ENCODE data around the gene HSD3B1.
"Not testable (repeated sequence)": the region's sequence is repeated elsewhere in the genome, so short reads cannot be mapped to it uniquely, and the experiment has no call there.

The HSD3B1 gene

GRCh38 chr1:119517667-119518066 is 10.7 kb downstream of the HSD3B1 start:
- not testable (repeated sequence) for H3K36me3 ChIP-seq (replicated peaks in 1 of 2; ENCODE audit: control insufficient read depth in 2 of 2, insufficient read depth in 2 of 2, low read length in 2 of 2); H3K9ac ChIP-seq (ENCODE audit: low read depth, low read length, poor library complexity); H3K14ac ChIP-seq (ENCODE audit: low read length); H3K4me3 ChIP-seq (ENCODE audit: low read length in 2 of 2); H2BK12ac ChIP-seq (ENCODE audit: low read length); H3K4me1 ChIP-seq (ENCODE audit: control insufficient read depth in 2 of 2, insufficient read depth in 1 of 2, low read depth in 1 of 2, low read length in 2 of 2); H3K27ac ChIP-seq (replicated peaks; ENCODE audit: low read length); H3K79me1 ChIP-seq (ENCODE audit: low read depth, low read length); H3K4me2 ChIP-seq (ENCODE audit: insufficient read depth, low read length, poor library complexity, severe bottlenecking); H2AK5ac ChIP-seq (ENCODE audit: low read depth, low read length); H2BK15ac ChIP-seq (ENCODE audit: low read length); H4K8ac ChIP-seq (ENCODE audit: low read depth, low read length); H4K91ac ChIP-seq (ENCODE audit: low read depth, low read length, poor library complexity); H3K9me3 ChIP-seq (replicated peaks in 1 of 2; ENCODE audit: control insufficient read depth in 2 of 2, insufficient read depth in 1 of 2, low read depth in 1 of 2, low read length in 2 of 2); H2BK120ac ChIP-seq (ENCODE audit: low read depth, low read length); DNase-seq (ENCODE audit: low spot score); H3K18ac ChIP-seq (ENCODE audit: low read length); H2BK5ac ChIP-seq (ENCODE audit: low read length); H3K23ac ChIP-seq (ENCODE audit: low read depth, low read length, poor library complexity); H3K4ac ChIP-seq (ENCODE audit: low read length); H3K27me3 ChIP-seq (ENCODE audit: control insufficient read depth in 3 of 3, insufficient read depth in 3 of 3, low read depth in 1 of 3, low read length in 3 of 3); H2AFZ ChIP-seq (ENCODE audit: low read length)

GRCh38 chr1:119531606-119532323 is 24.8 kb downstream of the HSD3B1 start:
- H3K79me1 ChIP-seq (ENCODE audit: low read depth, low read length) = no peaks in the 10 kb centered on the region
- no peak overlapping the region for H3K4me2 ChIP-seq (ENCODE audit: insufficient read depth, low read length, poor library complexity, severe bottlenecking)
- no CpG with 5 or more reads among the region's 2 CpGs for WGBS, 2 donors (ENCODE audit: extremely low coverage in 2 of 2, insufficient read length in 2 of 2, insufficient replicate concordance in 1 of 2)

GRCh38 chr1:119532324-119532910 is 25.4 kb downstream of the HSD3B1 start:
- no peaks in the 10 kb centered on the region for H3K4me1 ChIP-seq (ENCODE audit: control insufficient read depth in 2 of 2, insufficient read depth in 1 of 2, low read depth in 1 of 2, low read length in 2 of 2)
- H2AK5ac ChIP-seq (ENCODE audit: low read depth, low read length) = no peak overlapping the region
- no peak overlapping the region for H4K91ac ChIP-seq (ENCODE audit: low read depth, low read length, poor library complexity)
- H2BK120ac ChIP-seq (ENCODE audit: low read depth, low read length) = no peak overlapping the region
- no peak overlapping the region for H3K27ac ChIP-seq (replicated peaks; ENCODE audit: low read length)
- H3K4me2 ChIP-seq (ENCODE audit: insufficient read depth, low read length, poor library complexity, severe bottlenecking) = no peak overlapping the region
- H3K4ac ChIP-seq (ENCODE audit: low read length) = no peak overlapping the region
- H4K8ac ChIP-seq (ENCODE audit: low read depth, low read length) = no peak overlapping the region
- DNase-seq (ENCODE audit: low spot score) = no peak
- H3K36me3 ChIP-seq (replicated peaks in 1 of 2; ENCODE audit: control insufficient read depth in 2 of 2, insufficient read depth in 2 of 2, low read length in 2 of 2) = no peaks in the 10 kb centered on the region
- H3K79me1 ChIP-seq (ENCODE audit: low read depth, low read length) = no peaks in the 10 kb centered on the region
- no CpG with 5 or more reads among the region's 5 CpGs for WGBS, 2 donors (ENCODE audit: extremely low coverage in 2 of 2, insufficient read length in 2 of 2, insufficient replicate concordance in 1 of 2)
- no peak overlapping the region for H3K18ac ChIP-seq (ENCODE audit: low read length)
- no peak overlapping the region for H3K14ac ChIP-seq (ENCODE audit: low read length)
- no peak overlapping the region for H2BK5ac ChIP-seq (ENCODE audit: low read length)
- no peak overlapping the region for H3K4me3 ChIP-seq (ENCODE audit: low read length in 2 of 2)
- H2BK12ac ChIP-seq (ENCODE audit: low read length) = no peak overlapping the region
- no peaks in the 10 kb centered on the region for H3K27me3 ChIP-seq (ENCODE audit: control insufficient read depth in 3 of 3, insufficient read depth in 3 of 3, low read depth in 1 of 3, low read length in 3 of 3)
- no peak overlapping the region for H2BK15ac ChIP-seq (ENCODE audit: low read length)
- H3K9ac ChIP-seq (ENCODE audit: low read depth, low read length, poor library complexity) = no peak overlapping the region
- no peaks in the 10 kb centered on the region for H3K9me3 ChIP-seq (replicated peaks in 1 of 2; ENCODE audit: control insufficient read depth in 2 of 2, insufficient read depth in 1 of 2, low read depth in 1 of 2, low read length in 2 of 2)
- H3K23ac ChIP-seq (ENCODE audit: low read depth, low read length, poor library complexity) = no peak overlapping the region
- H2AFZ ChIP-seq (ENCODE audit: low read length) = no peak overlapping the region

More at GRCh38 chr1:119531606-119532323, 24.8 kb downstream of the HSD3B1 start:
- Histone ChIP-seq H4K91ac (ENCODE audit: low read depth, low read length, poor library complexity) (no peak overlapping the region), H3K4ac (ENCODE audit: low read length) (no peak overlapping the region), H2BK5ac (ENCODE audit: low read length) (no peak overlapping the region), H3K4me3 (ENCODE audit: low read length in 2 of 2) (no peak overlapping the region), H2AFZ (ENCODE audit: low read length) (no peak overlapping the region), H2BK15ac (ENCODE audit: low read length) (no peak overlapping the region), H3K9ac (ENCODE audit: low read depth, low read length, poor library complexity) (no peak overlapping the region), H3K14ac (ENCODE audit: low read length) (no peak overlapping the region), H2AK5ac (ENCODE audit: low read depth, low read length) (no peak overlapping the region), H3K27me3 (ENCODE audit: control insufficient read depth in 3 of 3, insufficient read depth in 3 of 3, low read depth in 1 of 3, low read length in 3 of 3) (no peaks in the 10 kb centered on the region), H2BK120ac (ENCODE audit: low read depth, low read length) (no peak overlapping the region), H4K8ac (ENCODE audit: low read depth, low read length) (no peak overlapping the region), H3K36me3 (replicated peaks in 1 of 2; ENCODE audit: control insufficient read depth in 2 of 2, insufficient read depth in 2 of 2, low read length in 2 of 2) (no peaks in the 10 kb centered on the region), H3K18ac (ENCODE audit: low read length) (no peak overlapping the region), H3K4me1 (ENCODE audit: control insufficient read depth in 2 of 2, insufficient read depth in 1 of 2, low read depth in 1 of 2, low read length in 2 of 2) (no peaks in the 10 kb centered on the region), H3K9me3 (replicated peaks in 1 of 2; ENCODE audit: control insufficient read depth in 2 of 2, insufficient read depth in 1 of 2, low read depth in 1 of 2, low read length in 2 of 2) (no peaks in the 10 kb centered on the region), H2BK12ac (ENCODE audit: low read length) (no peak overlapping the region), H3K27ac (replicated peaks; ENCODE audit: low read length) (no peak overlapping the region), H3K23ac (ENCODE audit: low read depth, low read length, poor library complexity) (no peak overlapping the region)
- DNase-seq (ENCODE audit: low spot score) = no peak

GRCh38 chr1:119535381-119535780 is 28.4 kb downstream of the HSD3B1 start:
- H2BK5ac ChIP-seq (ENCODE audit: low read length) = no peak overlapping the region
- no peak overlapping the region for H3K4me3 ChIP-seq (ENCODE audit: low read length in 2 of 2)
- H4K91ac ChIP-seq (ENCODE audit: low read depth, low read length, poor library complexity) = no peak overlapping the region
- no peak overlapping the region for H2AFZ ChIP-seq (ENCODE audit: low read length)
- H3K9me3 ChIP-seq (replicated peaks in 1 of 2; ENCODE audit: control insufficient read depth in 2 of 2, insufficient read depth in 1 of 2, low read depth in 1 of 2, low read length in 2 of 2) = no peaks in the 10 kb centered on the region
- WGBS, 2 donors (ENCODE audit: extremely low coverage in 2 of 2, insufficient read length in 2 of 2, insufficient replicate concordance in 1 of 2) = no CpG with 5 or more reads among the region's 1 CpG
- H3K36me3 ChIP-seq (replicated peaks in 1 of 2; ENCODE audit: control insufficient read depth in 2 of 2, insufficient read depth in 2 of 2, low read length in 2 of 2) = no peaks in the 10 kb centered on the region
- no peak overlapping the region for H3K4ac ChIP-seq (ENCODE audit: low read length)
- H2BK12ac ChIP-seq (ENCODE audit: low read length) = no peak overlapping the region
- no peak overlapping the region for H4K8ac ChIP-seq (ENCODE audit: low read depth, low read length)
- H3K23ac ChIP-seq (ENCODE audit: low read depth, low read length, poor library complexity) = no peak overlapping the region
- H2BK15ac ChIP-seq (ENCODE audit: low read length) = no peak overlapping the region
- no peak overlapping the region for H3K18ac ChIP-seq (ENCODE audit: low read length)
- no peak overlapping the region for H3K4me2 ChIP-seq (ENCODE audit: insufficient read depth, low read length, poor library complexity, severe bottlenecking)
- no peaks in the 10 kb centered on the region for H3K79me1 ChIP-seq (ENCODE audit: low read depth, low read length)
- DNase-seq (ENCODE audit: low spot score) = no peak
- no peak overlapping the region for H3K27ac ChIP-seq (replicated peaks; ENCODE audit: low read length)
- no peaks in the 10 kb centered on the region for H3K27me3 ChIP-seq (ENCODE audit: control insufficient read depth in 3 of 3, insufficient read depth in 3 of 3, low read depth in 1 of 3, low read length in 3 of 3)
- no peak overlapping the region for H3K9ac ChIP-seq (ENCODE audit: low read depth, low read length, poor library complexity)
- no peak overlapping the region for H2AK5ac ChIP-seq (ENCODE audit: low read depth, low read length)
- no peak overlapping the region for H3K14ac ChIP-seq (ENCODE audit: low read length)
- H2BK120ac ChIP-seq (ENCODE audit: low read depth, low read length) = no peak overlapping the region
- no peaks in the 10 kb centered on the region for H3K4me1 ChIP-seq (ENCODE audit: control insufficient read depth in 2 of 2, insufficient read depth in 1 of 2, low read depth in 1 of 2, low read length in 2 of 2)
